ENCODE measurements around the gene NUDT15. TPM values are rescaled to one million over a fixed set of nuclear protein-coding genes. Genes with fewer than 3 reads are reported as not detected.
A peak's percentile ranks its signal among the peaks of the same experiment; 100 is the strongest.

The NUDT15 gene
- total RNA-seq, 1 donor from 2014 or later: 30.7 TPM

DNA sequence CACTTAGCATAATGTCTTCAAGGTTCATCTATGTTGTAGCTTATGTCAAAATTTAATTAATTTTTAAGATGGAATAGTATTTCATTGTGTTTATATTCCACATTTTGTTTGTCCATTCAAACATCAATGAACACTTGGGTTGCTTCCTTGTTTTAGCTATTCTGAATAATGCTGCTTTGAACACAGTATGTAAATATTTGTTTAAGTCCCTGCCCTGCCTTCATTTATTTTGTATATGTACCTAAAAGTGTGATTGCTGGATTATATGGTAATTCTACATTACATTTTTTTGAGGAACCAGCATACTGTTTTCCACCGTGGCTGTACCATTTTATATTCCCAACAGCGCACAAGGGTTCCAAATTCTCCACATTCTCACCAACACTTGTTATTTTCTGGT lies 18.9 kb upstream of the NUDT15 start:
- TF ChIP-seq, protein P1, sequence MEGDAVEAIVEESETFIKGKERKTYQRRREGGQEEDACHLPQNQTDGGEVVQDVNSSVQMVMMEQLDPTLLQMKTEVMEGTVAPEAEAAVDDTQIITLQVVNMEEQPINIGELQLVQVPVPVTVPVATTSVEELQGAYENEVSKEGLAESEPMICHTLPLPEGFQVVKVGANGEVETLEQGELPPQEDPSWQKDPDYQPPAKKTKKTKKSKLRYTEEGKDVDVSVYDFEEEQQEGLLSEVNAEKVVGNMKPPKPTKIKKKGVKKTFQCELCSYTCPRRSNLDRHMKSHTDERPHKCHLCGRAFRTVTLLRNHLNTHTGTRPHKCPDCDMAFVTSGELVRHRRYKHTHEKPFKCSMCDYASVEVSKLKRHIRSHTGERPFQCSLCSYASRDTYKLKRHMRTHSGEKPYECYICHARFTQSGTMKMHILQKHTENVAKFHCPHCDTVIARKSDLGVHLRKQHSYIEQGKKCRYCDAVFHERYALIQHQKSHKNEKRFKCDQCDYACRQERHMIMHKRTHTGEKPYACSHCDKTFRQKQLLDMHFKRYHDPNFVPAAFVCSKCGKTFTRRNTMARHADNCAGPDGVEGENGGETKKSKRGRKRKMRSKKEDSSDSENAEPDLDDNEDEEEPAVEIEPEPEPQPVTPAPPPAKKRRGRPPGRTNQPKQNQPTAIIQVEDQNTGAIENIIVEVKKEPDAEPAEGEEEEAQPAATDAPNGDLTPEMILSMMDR (IDR thresholded peaks at IDR 0.05; ENCODE audit: unreplicated experiment): no peak
- Mint-ChIP-seq H3K4me3 (ENCODE audit: low read depth) (no peak overlapping the region), H3K9me3 (ENCODE audit: low read depth) (peaks cover 4% of the 10 kb centered on the region), H3K4me1 (ENCODE audit: low read depth) (peaks cover 5% of the 10 kb centered on the region), H3K27ac (no peak overlapping the region), H3K36me3 (ENCODE audit: insufficient read depth) (no peaks in the 10 kb centered on the region), H3K27me3 (no peaks in the 10 kb centered on the region)
- DNase-seq (ENCODE audit: low spot score, unreplicated experiment): no peak

DNA sequence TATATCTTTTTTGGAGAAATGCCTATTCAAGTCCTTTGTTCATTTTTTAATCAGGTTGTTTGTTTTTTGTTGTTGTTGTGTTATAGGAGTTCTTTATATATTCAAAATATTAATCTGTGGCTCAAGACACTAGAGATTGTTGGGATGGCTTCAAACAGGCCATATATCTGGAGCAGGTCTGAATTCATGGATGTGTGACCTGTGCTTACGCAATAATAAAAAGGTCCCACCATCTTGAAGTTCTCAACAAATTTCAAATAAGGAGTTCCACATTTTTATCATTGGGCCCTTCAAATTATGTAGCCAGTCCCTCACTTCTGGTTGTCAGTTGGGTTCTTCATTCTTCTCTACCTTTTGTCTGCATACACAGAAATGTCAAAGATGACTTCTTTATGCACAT lies 17.7 kb upstream of the NUDT15 start:
- Mint-ChIP-seq H3K27ac (no peak overlapping the region), H3K27me3 (no peaks in the 10 kb centered on the region), H3K9me3 (ENCODE audit: low read depth) (peaks cover 8% of the 10 kb centered on the region), H3K4me1 (ENCODE audit: low read depth) (peaks cover 5% of the 10 kb centered on the region), H3K36me3 (ENCODE audit: insufficient read depth) (peaks cover 1% of the 10 kb centered on the region), H3K4me3 (ENCODE audit: low read depth) (no peak overlapping the region)
- TF ChIP-seq, protein P1 (IDR thresholded peaks at IDR 0.05; ENCODE audit: unreplicated experiment): no peak
- no peak for DNase-seq (ENCODE audit: low spot score, unreplicated experiment)

DNA sequence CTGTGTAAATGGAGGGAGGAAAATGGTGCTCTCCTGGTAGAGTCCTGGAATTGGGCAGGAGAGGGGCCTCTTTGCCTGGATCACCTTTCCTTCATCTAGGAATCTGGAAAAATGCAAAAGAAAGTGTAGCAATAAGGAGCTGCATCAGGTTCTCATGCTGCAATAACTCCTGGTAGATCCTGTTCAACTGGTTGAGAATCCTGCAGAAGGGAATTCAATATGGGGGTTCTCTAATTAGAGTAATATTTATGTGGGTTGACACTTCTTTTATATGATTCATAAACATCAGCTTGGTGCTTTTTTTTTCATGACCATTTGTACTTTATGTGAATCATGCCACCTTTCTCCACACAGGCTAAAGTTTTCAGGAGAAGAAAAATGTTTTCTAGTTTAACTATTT lies 9.5 kb upstream of the NUDT15 start:
- Mint-ChIP-seq H3K9me3 (ENCODE audit: low read depth) (peaks cover 19% of the 10 kb centered on the region), H3K36me3 (ENCODE audit: insufficient read depth) (peaks cover 32% of the 10 kb centered on the region), H3K4me1 (ENCODE audit: low read depth) (no peaks in the 10 kb centered on the region), H3K4me3 (ENCODE audit: low read depth) (no peak overlapping the region), H3K27me3 (no peaks in the 10 kb centered on the region), H3K27ac (no peak overlapping the region)
- TF ChIP-seq, protein P1 (IDR thresholded peaks at IDR 0.05; ENCODE audit: unreplicated experiment): no peak
- no peak for DNase-seq (ENCODE audit: low spot score, unreplicated experiment)

DNA sequence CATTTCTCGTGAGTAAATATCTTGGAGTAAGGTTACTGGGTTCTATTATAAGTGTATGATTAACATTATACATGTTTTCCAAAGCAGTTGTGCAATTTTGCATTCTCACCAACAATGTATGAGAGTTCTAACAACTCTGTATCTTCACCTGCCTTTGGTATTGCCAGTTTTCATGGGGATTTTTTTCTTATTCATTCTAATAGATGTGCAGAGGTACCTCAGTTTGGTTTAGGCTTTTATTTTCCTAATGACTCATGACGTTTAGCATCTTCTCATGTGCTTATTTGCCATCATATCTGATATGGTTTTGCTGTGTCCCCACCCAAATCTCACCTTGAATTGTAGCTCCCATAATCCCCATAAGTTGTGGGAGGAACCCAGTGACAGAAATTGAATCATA lies 7.7 kb upstream of the NUDT15 start:
- H3K4me3 Mint-ChIP-seq (ENCODE audit: low read depth): no peak overlapping the region
- no peaks in the 10 kb centered on the region for H3K27me3 Mint-ChIP-seq
- H3K9me3 Mint-ChIP-seq (ENCODE audit: low read depth): peaks cover 24% of the 10 kb centered on the region
- peaks cover 41% of the 10 kb centered on the region for H3K36me3 Mint-ChIP-seq (ENCODE audit: insufficient read depth)
- no peak for DNase-seq (ENCODE audit: low spot score, unreplicated experiment)
- TF ChIP-seq, protein P1 (IDR thresholded peaks at IDR 0.05; ENCODE audit: unreplicated experiment): no peak
- H3K27ac Mint-ChIP-seq: no peak overlapping the region
- peaks cover 2% of the 10 kb centered on the region for H3K4me1 Mint-ChIP-seq (ENCODE audit: low read depth)

DNA sequence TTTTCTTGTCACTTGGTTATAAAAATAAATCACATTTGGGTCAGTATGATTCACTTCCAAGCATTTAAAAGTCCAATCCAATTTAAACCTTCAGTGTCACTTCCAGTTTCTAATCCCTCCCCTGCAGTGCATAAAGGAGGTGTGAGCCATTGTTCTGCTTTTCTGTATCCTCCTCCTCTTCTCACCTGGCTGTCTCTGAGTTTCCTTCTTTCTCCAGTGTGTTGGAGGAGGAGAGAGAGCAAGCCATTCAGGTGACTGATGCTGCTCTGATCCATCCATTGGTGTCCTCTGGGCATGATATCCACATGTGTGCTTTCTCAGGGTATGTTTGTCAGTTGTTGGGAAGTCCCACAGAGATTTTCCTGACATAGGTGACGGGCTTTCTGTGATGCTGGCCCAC lies 1.2 kb downstream of the NUDT15 start:
- peak overlapping the region; percentile 97 for H3K27ac Mint-ChIP-seq
- peaks cover 20% of the 10 kb centered on the region for H3K36me3 Mint-ChIP-seq (ENCODE audit: insufficient read depth)
- no peaks in the 10 kb centered on the region for H3K27me3 Mint-ChIP-seq
- DNase-seq (ENCODE audit: low spot score, unreplicated experiment): no peak
- H3K4me3 Mint-ChIP-seq (ENCODE audit: low read depth): peak overlapping the region; percentile 94
- H3K9me3 Mint-ChIP-seq (ENCODE audit: low read depth): peaks cover 6% of the 10 kb centered on the region
- TF ChIP-seq, protein P1 (IDR thresholded peaks at IDR 0.05; ENCODE audit: unreplicated experiment): no peak
- H3K4me1 Mint-ChIP-seq (ENCODE audit: low read depth): peaks cover 16% of the 10 kb centered on the region

All from progenitor cell of endocrine pancreas (in vitro differentiated cells).